NCI-H526 (cell line): ENCODE measurements around the gene ZNF839.
"Not testable (repeated sequence)": the region's sequence is repeated elsewhere in the genome, so short reads cannot be mapped to it uniquely, and the experiment has no call there.

ENCODE experiments used
- DNase-seq, 2 experiments: peaks; one replicate each; lab custom pipeline; 2025; lab: John Stamatoyannopoulos, UW

The ZNF839 gene

GRCh38 chr14:102314242-102315011 lies 5.1 kb upstream of the ZNF839 start:
- DNase-seq = peak; percentile 32 to 92

GRCh38 chr14:102315121-102315520 lies 4.4 kb upstream of the ZNF839 start:
- no peak for DNase-seq

- DNase-seq = peak; percentile 51 to 58
Observed at GRCh38 chr14:102316338-102316742, 3.2 kb upstream of the ZNF839 start.

DNA sequence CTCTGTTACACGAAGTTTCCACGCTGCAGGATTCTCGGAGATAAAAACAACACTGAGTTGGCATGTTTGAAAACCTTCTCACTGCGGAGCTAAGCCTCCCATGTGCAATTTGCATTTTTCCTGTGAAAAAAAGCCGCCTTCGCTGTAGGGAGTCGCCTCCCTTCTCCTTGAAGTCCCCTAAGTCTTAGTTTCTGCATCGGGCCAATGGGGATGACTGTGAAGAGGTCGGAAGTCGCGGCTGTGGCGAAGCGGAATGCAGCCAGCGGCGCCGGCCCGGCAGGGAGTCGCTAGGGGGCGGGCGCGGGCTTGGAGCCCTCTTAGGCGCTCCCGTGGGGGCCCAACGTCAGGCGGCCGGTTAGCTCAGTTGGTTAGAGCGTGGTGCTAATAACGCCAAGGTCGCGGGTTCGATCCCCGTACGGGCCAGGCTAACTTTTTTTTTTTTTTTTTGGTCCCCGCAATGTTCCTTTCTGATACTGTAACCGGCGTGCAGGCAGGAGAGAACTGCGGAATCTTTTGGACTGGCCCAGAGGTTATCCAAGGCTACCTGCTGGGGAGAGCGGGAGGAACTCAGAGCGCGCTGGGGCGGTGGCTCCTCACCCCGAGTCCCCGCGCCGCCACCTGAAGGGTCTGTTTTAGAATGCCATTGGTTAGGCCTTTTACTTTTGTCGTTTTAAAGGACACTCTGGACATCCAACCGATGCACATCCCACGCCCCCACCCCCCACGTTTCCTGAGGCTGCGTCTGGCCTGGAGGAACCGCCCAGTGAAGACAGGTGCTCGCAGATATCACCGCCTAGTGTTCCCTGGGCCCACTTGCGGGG lies 2.6 kb upstream of the ZNF839 start:
- peak; percentile 87 to 92 for DNase-seq

DNA sequence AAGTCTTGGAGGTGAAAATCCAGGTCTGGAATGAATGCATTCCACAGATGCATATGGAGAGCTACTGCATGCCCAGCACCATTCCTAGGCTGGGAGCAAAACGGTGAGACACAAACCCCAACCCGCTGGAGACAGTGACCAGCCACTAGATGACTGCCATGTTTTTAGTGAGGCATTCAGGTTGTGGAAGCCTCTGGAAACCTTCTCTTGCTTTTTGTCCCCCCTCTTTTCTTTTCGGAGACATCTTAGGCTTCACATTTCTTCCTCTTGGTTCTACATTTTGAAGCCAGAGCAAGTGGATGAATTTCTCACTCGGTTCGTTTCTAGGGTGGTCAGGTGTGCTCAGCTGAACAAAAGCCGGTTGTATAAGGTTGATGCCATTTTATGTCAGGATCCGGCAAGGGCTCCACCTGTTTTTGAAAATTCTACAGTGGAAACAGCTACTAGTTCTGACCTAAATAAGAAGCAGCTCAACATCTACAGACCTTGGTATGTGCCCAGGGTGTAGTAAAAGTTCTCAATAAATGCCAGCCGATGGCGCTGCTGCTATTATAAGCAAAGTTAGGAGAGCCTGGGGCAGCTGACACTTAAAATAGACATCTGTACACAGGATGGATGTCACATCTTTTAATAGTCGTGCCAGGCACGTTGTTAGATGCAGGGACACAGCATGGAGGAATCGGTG lies 1.8 kb upstream of the ZNF839 start:
- DNase-seq = peak; percentile 37 to 72

- DNase-seq = peak in 1 of 2 experiments; percentile 23
Observed at GRCh38 chr14:102318781-102319276, 717 bp upstream of the ZNF839 start.

DNA sequence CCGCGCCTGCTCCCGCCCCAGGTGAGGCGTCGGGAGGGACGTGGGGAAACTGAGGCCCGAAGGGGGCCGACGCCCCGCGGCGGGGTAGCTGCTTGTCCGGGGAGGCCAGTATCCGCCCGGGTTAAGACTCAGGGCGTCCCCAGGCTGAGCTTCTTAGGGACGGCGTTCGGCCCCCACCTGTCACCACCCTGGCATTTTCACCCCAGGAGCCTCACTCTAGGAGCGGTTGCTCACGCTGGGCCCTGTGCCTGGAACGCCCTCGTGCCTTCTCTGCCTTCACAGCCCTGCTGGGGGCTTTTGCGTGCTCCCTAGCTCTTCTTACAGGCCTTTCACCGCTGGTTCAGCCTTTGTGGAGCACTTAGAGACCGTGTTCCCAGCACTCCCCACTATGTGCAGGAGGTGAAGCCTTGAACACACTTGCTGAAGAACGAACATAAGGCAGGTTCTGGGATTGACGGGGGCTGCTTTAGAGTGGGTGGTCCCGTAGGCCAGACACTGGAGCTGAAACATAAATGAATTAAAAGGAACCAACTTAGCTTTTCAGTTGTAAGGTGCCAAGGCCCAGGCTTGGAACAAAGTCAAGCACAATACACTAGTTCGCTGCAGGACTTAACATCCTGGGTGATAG lies 601 bp downstream of the ZNF839 start:
- DNase-seq = peak in 1 of 2 experiments; percentile 38

GRCh38 chr14:102320671-102321455 lies 1.3 kb downstream of the ZNF839 start:
- no peak for DNase-seq

DNA sequence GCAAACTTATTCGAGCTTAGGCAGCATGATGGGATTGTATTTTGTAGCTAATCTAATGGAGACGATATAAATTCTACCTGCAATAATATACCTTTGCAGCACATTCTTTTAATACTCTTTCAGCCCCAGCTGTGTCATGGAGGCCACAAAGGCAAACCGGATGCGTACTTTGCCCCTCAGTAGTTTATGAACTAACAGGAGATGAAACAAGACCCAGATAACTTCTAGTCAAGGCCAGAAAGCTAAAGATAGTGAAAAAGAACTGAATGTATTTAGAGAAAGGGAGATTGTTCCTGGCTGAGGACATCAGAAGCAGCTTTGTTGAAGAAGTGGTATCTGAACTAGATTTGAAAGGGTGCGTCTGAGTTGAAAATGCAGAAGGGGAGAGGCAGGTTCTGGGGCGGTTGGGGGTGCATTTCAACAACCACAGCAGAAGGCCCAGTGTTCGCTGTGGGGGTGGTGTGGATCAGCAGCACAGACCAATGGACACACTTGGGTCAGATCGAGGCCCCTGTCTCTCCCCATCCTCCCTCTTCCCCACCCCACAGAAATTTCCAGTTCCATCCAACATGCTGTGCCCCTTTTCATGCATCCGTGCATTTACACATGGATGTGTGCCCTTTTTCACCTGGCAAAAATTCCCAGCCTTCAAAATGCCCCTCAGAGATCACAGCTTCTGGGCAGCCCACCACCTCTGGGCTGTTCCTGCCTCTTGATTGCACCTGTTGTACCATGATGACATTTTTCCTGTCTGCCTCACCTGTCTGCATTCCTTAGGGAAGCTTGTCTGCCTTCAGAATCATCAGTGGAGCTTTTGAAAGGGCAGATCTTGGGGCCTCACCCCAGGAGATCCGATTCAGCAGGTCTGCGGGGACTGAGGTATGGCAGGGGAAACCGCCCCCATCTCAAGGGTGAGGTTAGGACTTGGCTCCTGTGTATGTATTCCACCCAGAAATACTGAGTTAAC lies 2.2 kb downstream of the ZNF839 start:
- no peak for DNase-seq

DNA sequence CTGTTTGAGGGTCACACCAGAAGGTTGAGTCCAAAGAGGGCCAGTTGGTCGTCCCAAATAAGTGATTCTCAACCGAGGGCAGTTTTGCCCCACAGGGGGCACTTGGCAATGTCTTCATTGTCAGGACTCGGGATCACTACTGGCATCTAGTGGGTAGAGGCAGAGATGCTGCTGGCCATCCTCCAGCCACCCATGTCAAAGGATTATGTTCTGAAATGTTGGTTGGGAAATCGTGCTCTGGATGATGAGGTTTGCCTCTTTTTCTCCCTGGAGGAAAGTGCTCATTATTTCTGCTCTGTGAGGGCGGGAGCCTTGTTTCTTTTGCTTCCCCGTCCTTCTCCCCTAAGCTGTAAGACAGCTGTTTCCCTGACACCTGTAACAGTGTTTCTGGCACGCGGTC lies 3.6 kb downstream of the ZNF839 start:
- peak; percentile 20 to 45 for DNase-seq

DNA sequence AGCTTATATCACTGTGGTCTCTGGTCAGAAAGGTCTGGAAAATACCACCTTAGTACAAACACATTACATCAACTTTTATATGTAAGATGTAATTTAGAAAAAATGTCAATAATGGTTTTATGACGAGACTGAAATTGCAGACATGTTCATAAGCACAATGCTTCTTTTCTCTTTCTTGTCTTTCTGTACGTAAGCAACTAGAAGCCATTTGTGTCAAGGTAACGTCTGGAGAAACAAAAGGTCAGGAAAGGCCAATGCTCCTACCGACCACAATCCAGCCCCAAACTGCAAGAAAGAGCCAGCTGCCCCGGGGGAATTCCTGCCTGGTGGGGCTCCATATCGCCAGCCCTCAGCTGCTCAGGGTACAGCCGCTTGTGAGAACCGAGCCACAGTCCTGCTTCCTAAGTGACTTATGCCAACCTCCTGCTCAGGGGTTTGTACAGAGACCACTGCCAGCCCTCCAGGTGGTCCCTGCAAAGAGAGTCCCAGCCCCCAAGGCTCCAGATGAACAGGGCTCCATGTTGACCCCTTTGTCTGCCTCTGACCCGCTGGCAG lies 6.3 kb downstream of the ZNF839 start:
- no peak for DNase-seq

GRCh38 chr14:102326583-102326982 lies 7.0 kb downstream of the ZNF839 start:
- no peak for DNase-seq

DNA sequence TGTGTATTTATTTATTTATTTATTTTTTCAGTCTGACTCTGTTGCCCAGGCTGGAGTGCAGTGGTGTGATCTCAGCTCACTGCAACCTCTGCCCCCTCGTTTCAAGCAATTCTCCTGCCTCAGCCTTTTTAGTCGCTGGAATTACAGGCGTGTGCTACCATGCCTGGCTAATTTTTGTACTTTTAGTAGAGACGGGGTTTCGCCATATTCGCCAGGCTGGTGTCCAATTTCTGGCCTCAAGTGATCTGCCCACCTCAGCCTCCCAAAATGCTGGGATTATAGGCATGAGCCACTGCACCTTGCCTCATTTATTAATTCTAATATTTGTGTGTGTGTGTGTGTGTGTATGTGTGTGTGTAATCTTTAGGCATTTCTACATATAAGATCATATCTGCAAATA lies 9.8 kb downstream of the ZNF839 start:
- DNase-seq = not testable (repeated sequence)

GRCh38 chr14:102330806-102331205 lies 11.3 kb downstream of the ZNF839 start:
- DNase-seq = no peak

DNA sequence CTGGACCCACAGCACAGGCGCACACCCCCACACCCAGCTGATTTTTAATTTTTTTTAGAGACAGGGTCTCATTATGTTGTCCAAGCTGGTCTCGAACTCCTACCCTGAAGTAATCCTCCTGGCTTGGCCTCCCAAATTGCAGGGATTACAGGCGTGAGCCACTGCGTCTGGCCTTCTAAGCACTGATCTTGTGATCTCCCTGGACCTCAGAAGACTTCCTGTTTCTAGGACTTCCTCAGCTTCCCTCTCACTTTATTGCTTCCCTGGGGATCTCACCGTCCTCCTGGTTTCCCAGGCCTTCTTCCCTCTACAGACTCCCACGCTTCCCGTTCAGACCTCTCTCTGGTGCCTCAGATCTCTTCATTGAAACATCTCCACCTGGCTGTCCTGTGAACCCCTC lies 13.8 kb downstream of the ZNF839 start:
- DNase-seq = no peak

GRCh38 chr14:102333795-102334705 lies 14.5 kb downstream of the ZNF839 start:
- DNase-seq = no peak

GRCh38 chr14:102335163-102335562 lies 15.6 kb downstream of the ZNF839 start:
- DNase-seq = no peak

- DNase-seq = no peak
Observed at GRCh38 chr14:102338724-102339123, 19.2 kb downstream of the ZNF839 start.

- no peak for DNase-seq
Observed at GRCh38 chr14:102341566-102341965, 22.0 kb downstream of the ZNF839 start.
